PC-9 (cell line): ENCODE results near the gene IRAG1.

Experiments
- CTCF ChIP-seq: fragments of 200-600 bp; sonication (generic); conservative IDR thresholded peaks from 2 replicates; pipeline ENCODE4 v1.6.1; 2017; ENCODE audit warnings: mixed run types, antibody characterized with exemption, mild to moderate bottlenecking, moderate library complexity
- EZH2 ChIP-seq: fragments of 200-600 bp; sonication (generic); IDR thresholded peaks from 2 replicates; pipeline ENCODE4 v1.8.0; 2017; ENCODE audit warnings: antibody characterized with exemption, low read depth

- TF ChIP-seq CTCF, result no peak
- TF ChIP-seq EZH2, result no peak
These were observed 29.1 kb downstream of the IRAG1 start for GRCh38 chr11:10664496-10664895.
